ENCODE results near the gene MAP7.

DNA sequence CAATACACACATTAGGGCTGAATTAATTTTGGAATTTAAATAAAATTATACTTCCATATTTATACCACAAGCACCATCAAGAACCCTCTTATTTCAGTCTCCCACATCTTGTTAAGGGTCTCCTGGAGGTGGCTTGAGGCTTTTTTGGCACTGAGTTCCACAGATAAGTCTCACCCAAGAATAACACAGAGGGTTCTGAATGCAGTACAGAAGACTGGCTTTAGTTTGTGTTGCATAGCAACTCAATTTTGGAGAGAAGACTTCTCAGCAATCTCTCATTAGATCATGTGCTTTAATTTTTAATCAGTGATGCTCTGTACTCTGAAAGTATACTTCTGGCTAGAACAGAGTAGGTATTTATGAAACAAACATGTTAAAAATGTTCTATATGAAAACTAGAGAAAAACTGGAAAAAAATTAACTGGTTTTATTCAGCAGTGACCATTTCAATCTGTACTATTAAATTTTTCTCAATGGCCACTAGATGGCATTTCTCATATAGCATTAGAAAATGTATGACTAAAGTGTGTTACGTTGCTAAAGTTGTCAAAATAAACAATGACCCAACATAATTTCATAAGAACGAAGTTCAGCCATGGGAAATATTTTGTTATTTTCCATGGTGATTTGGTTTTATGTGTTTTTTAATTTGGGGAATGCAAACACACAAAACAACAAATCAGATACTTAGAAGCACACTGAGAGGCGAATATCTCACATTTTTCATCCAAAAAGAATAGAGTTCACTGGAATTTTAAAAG, 32.7 kb upstream of the MAP7 start:
- no peak for TF ChIP-seq NR1H2 (CRISPR knock-in tag; IDR thresholded peaks at IDR 0.05; ENCODE audit: borderline replicate concordance, low read depth)
- no peak for TF ChIP-seq ZFP36 (IDR thresholded peaks at IDR 0.05; ENCODE audit: borderline replicate concordance, low read depth, low read length, partially characterized antibody)

All from HepG2 (cell line).